WTC11 (cell line): ENCODE data around the gene PUS1. TPM values are rescaled to one million over a fixed set of nuclear protein-coding genes. Genes with fewer than 3 reads are reported as not detected.
A peak's percentile ranks its signal among the peaks of the same experiment; 100 is the strongest.

Experiments
- ATAC-seq: fragments of 200-7000 bp; cut with Tn5 transposase; 2 replicates; pipeline ENCODE4 v1.10.0; 2021; ENCODE audit warnings: mild to moderate bottlenecking, moderate library complexity
- CTCF ChIA-PET: fragments of 300-600 bp; sonication (Branson Sonifier 250); formaldehyde crosslinking; loops from one replicate; lab custom pipeline; 2021; ENCODE audit warnings: antibody characterized with exemption; lab: Charles Lee
- POLR2A ChIA-PET: fragments of 350-600 bp; sonication (Branson Sonifier 250); formaldehyde crosslinking; loops from one replicate; lab custom pipeline; 2021; ENCODE audit warnings: antibody characterized with exemption; lab: Charles Lee
- DNase-seq: peaks from one replicate; pipeline ENCODE4 v3.0.0; 2021; ENCODE audit warnings: low spot score
- H3K27ac Mint-ChIP-seq: 2 replicates; pipeline ENCODE4 v1.8.0; 2021; ENCODE audit warnings: mixed read lengths
- H3K27me3 Mint-ChIP-seq: 2 replicates; pipeline ENCODE4 v1.8.0; 2021; ENCODE audit warnings: low read depth, mild to moderate bottlenecking, moderate library complexity, mixed read lengths
- H3K36me3 Mint-ChIP-seq: 2 replicates; pipeline ENCODE4 v1.8.0; 2021; ENCODE audit warnings: mixed read lengths
- H3K4me1 Mint-ChIP-seq: 2 replicates; pipeline ENCODE4 v1.8.0; 2022; ENCODE audit warnings: mixed read lengths
- H3K4me3 Mint-ChIP-seq: 2 replicates; pipeline ENCODE4 v1.8.0; 2021; ENCODE audit warnings: mild to moderate bottlenecking, moderate library complexity, mixed read lengths
- H3K9me3 Mint-ChIP-seq: 2 replicates; pipeline ENCODE4 v1.8.0; 2021; ENCODE audit warnings: mixed read lengths
- CBFB ChIP-seq: sonication (generic); formaldehyde crosslinking; IDR thresholded peaks from 2 replicates; pipeline ENCODE4 v1.8.1; 2022; ENCODE audit warnings: mild to moderate bottlenecking, low read depth, missing genetic modification reagents
- FOXJ3 ChIP-seq: sonication (generic); formaldehyde crosslinking; IDR thresholded peaks from 2 replicates; pipeline ENCODE4 v1.9.0; 2021; ENCODE audit warnings: missing genetic modification reagents, mild to moderate bottlenecking, borderline replicate concordance
- GABPB1 ChIP-seq: sonication (generic); formaldehyde crosslinking; IDR thresholded peaks from 2 replicates; pipeline ENCODE4 v1.8.1; 2023; ENCODE audit warnings: mild to moderate bottlenecking, missing genetic modification reagents
- JAZF1 ChIP-seq: fragments of 250-450 bp; sonication (Bioruptor Pico); IDR thresholded peaks from 2 replicates; pipeline ENCODE4 v1.9.0; 2021; ENCODE audit warnings: moderate library complexity, mild to moderate bottlenecking, inconsistent platforms
- MYBL2 ChIP-seq: sonication (generic); formaldehyde crosslinking; IDR thresholded peaks from 2 replicates; pipeline ENCODE4 v1.8.1; 2023; ENCODE audit warnings: mild to moderate bottlenecking, moderate library complexity, missing genetic modification reagents
- NR2C2 ChIP-seq: sonication (generic); formaldehyde crosslinking; IDR thresholded peaks from 2 replicates; pipeline ENCODE4 v1.8.0; 2022; ENCODE audit warnings: mild to moderate bottlenecking, missing genetic modification reagents
- SOX15 ChIP-seq: fragments of 250-450 bp; sonication (Bioruptor Pico); IDR thresholded peaks from 2 replicates; pipeline ENCODE4 v1.9.0; 2021; ENCODE audit warnings: mild to moderate bottlenecking
- TCF7 ChIP-seq: sonication (generic); formaldehyde crosslinking; IDR thresholded peaks from 2 replicates; pipeline ENCODE4 v1.8.0; 2022; ENCODE audit warnings: mild to moderate bottlenecking, low read depth, missing genetic modification reagents, moderate library complexity
- ZNF121 ChIP-seq: sonication (generic); formaldehyde crosslinking; IDR thresholded peaks from 2 replicates; pipeline ENCODE4 v1.8.0; 2023; ENCODE audit warnings: missing genetic modification reagents
- total RNA-seq: library from RNA; stranded (reverse); gene quantifications from 3 replicates; pipeline ENCODE4 v1.2.3, GENCODE V29; 2021
- TF ChIP-seq, protein P1 (sequence below): sonication (generic); formaldehyde crosslinking; IDR thresholded peaks from 2 replicates; pipeline ENCODE4 v1.8.1; 2023; ENCODE audit warnings: mild to moderate bottlenecking, moderate library complexity, missing genetic modification reagents
- TF ChIP-seq, protein P2 (sequence below): sonication (generic); formaldehyde crosslinking; IDR thresholded peaks from 2 replicates; pipeline ENCODE4 v1.8.0; 2022; ENCODE audit warnings: mild to moderate bottlenecking, missing genetic modification reagents
- TF ChIP-seq, protein P3 (sequence below): sonication (generic); formaldehyde crosslinking; conservative IDR thresholded peaks from 2 replicates; pipeline ENCODE4 v1.8.1; 2022; ENCODE audit warnings: mild to moderate bottlenecking, missing genetic modification reagents
- TF ChIP-seq, protein P4 (sequence below): fragments of 250-450 bp; sonication (Bioruptor Pico); IDR thresholded peaks from 2 replicates; pipeline ENCODE4 v1.8.0; 2021; ENCODE audit warnings: mild to moderate bottlenecking
- TF ChIP-seq, protein P5 (sequence below): sonication (generic); formaldehyde crosslinking; IDR thresholded peaks from 2 replicates; pipeline ENCODE4 v1.8.1; 2023; ENCODE audit warnings: mild to moderate bottlenecking, missing genetic modification reagents, borderline replicate concordance
- TF ChIP-seq, protein P6 (sequence below): sonication (generic); formaldehyde crosslinking; IDR thresholded peaks from 2 replicates; pipeline ENCODE4 v1.8.1; 2023; ENCODE audit warnings: mild to moderate bottlenecking, missing genetic modification reagents, moderate library complexity

The PUS1 gene
- total RNA-seq, 1 experiment from 2014 or later: 97.4 TPM

DNA sequence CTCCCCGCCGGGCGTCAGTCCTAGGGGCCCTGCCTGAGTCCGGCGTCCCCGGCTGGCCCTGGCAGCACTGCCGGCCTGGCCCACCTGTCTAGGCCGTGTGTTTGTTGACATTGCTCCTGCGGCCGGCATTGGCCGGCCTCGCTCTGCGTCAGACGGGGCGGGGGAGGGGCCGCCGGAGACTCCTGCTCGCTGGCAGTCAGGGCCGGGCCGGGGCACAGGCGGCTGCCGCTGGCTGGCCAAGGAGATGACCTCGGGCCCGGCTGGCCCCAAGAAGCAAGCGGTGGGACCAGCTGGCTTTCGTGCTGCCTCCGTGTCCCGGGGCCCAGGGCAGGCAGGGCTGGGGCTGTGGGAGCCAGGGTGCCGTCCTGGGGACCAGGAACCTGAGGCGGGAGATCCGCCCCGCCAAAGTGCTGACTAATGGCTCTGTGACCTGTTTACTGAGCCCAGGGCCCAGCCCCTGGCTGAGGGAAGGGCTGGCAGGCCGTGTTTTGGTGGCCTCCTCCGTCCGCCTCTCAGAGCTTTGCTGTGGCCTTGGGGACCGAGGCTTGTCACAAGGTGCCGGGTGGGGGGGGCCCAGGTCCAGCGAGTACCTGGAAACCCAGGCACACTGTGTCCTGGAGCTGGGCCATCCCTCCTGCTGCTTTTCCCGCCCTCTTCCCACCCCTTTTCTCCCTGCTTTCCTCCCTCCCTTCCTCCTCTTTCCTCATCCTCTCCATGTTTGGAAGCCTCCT is 32.8 kb upstream of the PUS1 start (continued):
- TF ChIP-seq, protein P1, sequence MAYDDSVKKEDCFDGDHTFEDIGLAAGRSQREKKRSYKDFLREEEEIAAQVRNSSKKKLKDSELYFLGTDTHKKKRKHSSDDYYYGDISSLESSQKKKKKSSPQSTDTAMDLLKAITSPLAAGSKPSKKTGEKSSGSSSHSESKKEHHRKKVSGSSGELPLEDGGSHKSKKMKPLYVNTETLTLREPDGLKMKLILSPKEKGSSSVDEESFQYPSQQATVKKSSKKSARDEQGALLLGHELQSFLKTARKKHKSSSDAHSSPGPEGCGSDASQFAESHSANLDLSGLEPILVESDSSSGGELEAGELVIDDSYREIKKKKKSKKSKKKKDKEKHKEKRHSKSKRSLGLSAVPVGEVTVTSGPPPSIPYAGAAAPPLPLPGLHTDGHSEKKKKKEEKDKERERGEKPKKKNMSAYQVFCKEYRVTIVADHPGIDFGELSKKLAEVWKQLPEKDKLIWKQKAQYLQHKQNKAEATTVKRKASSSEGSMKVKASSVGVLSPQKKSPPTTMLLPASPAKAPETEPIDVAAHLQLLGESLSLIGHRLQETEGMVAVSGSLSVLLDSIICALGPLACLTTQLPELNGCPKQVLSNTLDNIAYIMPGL (CRISPR knock-in tag): no peak
- TF ChIP-seq, protein P2, sequence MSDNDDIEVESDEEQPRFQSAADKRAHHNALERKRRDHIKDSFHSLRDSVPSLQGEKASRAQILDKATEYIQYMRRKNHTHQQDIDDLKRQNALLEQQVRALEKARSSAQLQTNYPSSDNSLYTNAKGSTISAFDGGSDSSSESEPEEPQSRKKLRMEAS (CRISPR knock-in tag): peak; percentile 87

DNA sequence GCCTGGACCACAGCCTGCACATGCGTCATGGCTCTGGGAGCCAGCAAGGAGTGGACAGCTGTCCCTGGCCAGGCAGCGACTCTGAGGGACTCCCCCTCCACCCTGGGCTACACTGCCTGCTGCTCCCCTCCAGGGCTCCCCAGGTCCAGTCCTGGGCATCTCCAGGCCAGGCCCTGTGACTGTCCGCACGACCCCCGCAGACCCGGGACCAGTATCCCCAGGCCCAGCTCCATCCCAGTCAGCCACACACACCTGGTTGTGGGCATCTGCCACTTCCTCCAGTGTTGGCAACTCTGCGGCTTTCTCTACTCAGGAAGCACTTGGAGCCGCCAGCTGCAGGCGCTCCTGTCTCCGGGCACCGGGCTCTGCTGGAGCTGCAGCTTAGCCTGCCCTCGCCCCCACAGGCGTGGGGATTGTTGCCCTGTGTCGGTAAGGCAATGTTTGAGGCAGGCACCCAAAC is 32.2 kb upstream of the PUS1 start:
- ChIA-PET POLR2A (interaction anchor here (0.7 to 1.3 kb wide), 3 partner anchors 31 to 86 kb away, joined by 3 to 8 read pairs (median 6); no protein-coding TSS in a partner anchor), CTCF (interaction anchor here (1.3 kb wide), 1 partner anchor 45 kb away, joined by 3 read pairs; no protein-coding TSS in a partner anchor)
- TF ChIP-seq ZNF121 (CRISPR knock-in tag): no peak
- no peak for TF ChIP-seq GABPB1 (CRISPR knock-in tag)
- no peak for TF ChIP-seq TCF7 (CRISPR knock-in tag)
- TF ChIP-seq, protein P3, sequence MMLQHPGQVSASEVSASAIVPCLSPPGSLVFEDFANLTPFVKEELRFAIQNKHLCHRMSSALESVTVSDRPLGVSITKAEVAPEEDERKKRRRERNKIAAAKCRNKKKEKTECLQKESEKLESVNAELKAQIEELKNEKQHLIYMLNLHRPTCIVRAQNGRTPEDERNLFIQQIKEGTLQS (CRISPR knock-in tag): no peak
- TF ChIP-seq MYBL2 (CRISPR knock-in tag): no peak
- TF ChIP-seq FOXJ3 (CRISPR knock-in tag): no peak
- TF ChIP-seq JAZF1: no peak
- TF ChIP-seq, protein P4, sequence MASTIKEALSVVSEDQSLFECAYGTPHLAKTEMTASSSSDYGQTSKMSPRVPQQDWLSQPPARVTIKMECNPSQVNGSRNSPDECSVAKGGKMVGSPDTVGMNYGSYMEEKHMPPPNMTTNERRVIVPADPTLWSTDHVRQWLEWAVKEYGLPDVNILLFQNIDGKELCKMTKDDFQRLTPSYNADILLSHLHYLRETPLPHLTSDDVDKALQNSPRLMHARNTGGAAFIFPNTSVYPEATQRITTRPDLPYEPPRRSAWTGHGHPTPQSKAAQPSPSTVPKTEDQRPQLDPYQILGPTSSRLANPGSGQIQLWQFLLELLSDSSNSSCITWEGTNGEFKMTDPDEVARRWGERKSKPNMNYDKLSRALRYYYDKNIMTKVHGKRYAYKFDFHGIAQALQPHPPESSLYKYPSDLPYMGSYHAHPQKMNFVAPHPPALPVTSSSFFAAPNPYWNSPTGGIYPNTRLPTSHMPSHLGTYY: no peak
- TF ChIP-seq, protein P5, sequence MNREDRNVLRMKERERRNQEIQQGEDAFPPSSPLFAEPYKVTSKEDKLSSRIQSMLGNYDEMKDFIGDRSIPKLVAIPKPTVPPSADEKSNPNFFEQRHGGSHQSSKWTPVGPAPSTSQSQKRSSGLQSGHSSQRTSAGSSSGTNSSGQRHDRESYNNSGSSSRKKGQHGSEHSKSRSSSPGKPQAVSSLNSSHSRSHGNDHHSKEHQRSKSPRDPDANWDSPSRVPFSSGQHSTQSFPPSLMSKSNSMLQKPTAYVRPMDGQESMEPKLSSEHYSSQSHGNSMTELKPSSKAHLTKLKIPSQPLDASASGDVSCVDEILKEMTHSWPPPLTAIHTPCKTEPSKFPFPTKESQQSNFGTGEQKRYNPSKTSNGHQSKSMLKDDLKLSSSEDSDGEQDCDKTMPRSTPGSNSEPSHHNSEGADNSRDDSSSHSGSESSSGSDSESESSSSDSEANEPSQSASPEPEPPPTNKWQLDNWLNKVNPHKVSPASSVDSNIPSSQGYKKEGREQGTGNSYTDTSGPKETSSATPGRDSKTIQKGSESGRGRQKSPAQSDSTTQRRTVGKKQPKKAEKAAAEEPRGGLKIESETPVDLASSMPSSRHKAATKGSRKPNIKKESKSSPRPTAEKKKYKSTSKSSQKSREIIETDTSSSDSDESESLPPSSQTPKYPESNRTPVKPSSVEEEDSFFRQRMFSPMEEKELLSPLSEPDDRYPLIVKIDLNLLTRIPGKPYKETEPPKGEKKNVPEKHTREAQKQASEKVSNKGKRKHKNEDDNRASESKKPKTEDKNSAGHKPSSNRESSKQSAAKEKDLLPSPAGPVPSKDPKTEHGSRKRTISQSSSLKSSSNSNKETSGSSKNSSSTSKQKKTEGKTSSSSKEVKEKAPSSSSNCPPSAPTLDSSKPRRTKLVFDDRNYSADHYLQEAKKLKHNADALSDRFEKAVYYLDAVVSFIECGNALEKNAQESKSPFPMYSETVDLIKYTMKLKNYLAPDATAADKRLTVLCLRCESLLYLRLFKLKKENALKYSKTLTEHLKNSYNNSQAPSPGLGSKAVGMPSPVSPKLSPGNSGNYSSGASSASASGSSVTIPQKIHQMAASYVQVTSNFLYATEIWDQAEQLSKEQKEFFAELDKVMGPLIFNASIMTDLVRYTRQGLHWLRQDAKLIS (CRISPR knock-in tag): no peak
- TF ChIP-seq NR2C2 (CRISPR knock-in tag): no peak
- no peak for TF ChIP-seq CBFB (CRISPR knock-in tag)
- TF ChIP-seq, protein P6, sequence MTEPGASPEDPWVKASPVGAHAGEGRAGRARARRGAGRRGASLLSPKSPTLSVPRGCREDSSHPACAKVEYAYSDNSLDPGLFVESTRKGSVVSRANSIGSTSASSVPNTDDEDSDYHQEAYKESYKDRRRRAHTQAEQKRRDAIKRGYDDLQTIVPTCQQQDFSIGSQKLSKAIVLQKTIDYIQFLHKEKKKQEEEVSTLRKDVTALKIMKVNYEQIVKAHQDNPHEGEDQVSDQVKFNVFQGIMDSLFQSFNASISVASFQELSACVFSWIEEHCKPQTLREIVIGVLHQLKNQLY (CRISPR knock-in tag): no peak
- TF ChIP-seq SOX15: no peak
- H3K36me3 Mint-ChIP-seq: no peaks in the 10 kb centered on the region
- H3K4me3 Mint-ChIP-seq: peak overlapping the region; percentile 52
- no peak for DNase-seq
- no peak for ATAC-seq
- H3K27me3 Mint-ChIP-seq: no peaks in the 10 kb centered on the region
- H3K9me3 Mint-ChIP-seq: no peaks in the 10 kb centered on the region
- H3K27ac Mint-ChIP-seq: 0 out of 2 replicates have a peak overlapping the region, but pooled peaks have one; percentile 45
- peaks cover 10% of the 10 kb centered on the region; the same call in 1 of the 2 replicates for H3K4me1 Mint-ChIP-seq
